ENCODE results near the gene TMEM38A.
A peak's percentile ranks its signal among the peaks of the same experiment; 100 is the strongest.
"Not testable (repeated sequence)": the region's sequence is repeated elsewhere in the genome, so short reads cannot be mapped to it uniquely, and the experiment has no call there.

TMEM38A gene

GRCh38 chr19:16678498-16678897 lies 17.6 kb downstream of the TMEM38A start:
- no peak for DNase-seq

- no peak for DNase-seq
Measured at GRCh38 chr19:16679811-16680210, 18.9 kb downstream of the TMEM38A start.

- DNase-seq, result no peak
Measured at GRCh38 chr19:16682539-16682938, 21.6 kb downstream of the TMEM38A start.

- DNase-seq, result no peak
Measured at GRCh38 chr19:16684216-16684615, 23.3 kb downstream of the TMEM38A start.

- no peak for DNase-seq
Measured at GRCh38 chr19:16688084-16688483, 27.1 kb downstream of the TMEM38A start.

- no peak for DNase-seq
Measured at GRCh38 chr19:16698914-16699313, 38.0 kb downstream of the TMEM38A start.

GRCh38 chr19:16702123-16702522 lies 41.2 kb downstream of the TMEM38A start:
- no peak for DNase-seq

- DNase-seq, result no peak
Measured at GRCh38 chr19:16703677-16704076, 42.7 kb downstream of the TMEM38A start.

- not testable (repeated sequence) for DNase-seq
Measured at GRCh38 chr19:16710870-16711269, 49.9 kb downstream of the TMEM38A start.

- not testable (repeated sequence) for DNase-seq
Measured at GRCh38 chr19:16712295-16712694, 51.4 kb downstream of the TMEM38A start.

GRCh38 chr19:16714702-16715287 lies 53.9 kb downstream of the TMEM38A start:
- DNase-seq, result peak; percentile 40

- no peak for DNase-seq
Measured at GRCh38 chr19:16715611-16716010, 54.7 kb downstream of the TMEM38A start.

GRCh38 chr19:16721051-16721450 lies 60.1 kb downstream of the TMEM38A start:
- DNase-seq, result no peak

GRCh38 chr19:16722591-16722990 lies 61.7 kb downstream of the TMEM38A start:
- DNase-seq, result no peak

GRCh38 chr19:16726916-16727315 lies 66.0 kb downstream of the TMEM38A start:
- peak; percentile 22 for DNase-seq

- not testable (repeated sequence) for DNase-seq
Measured at GRCh38 chr19:16735650-16736266, 74.8 kb downstream of the TMEM38A start.

- no peak for DNase-seq
Measured at GRCh38 chr19:16736709-16737108, 75.8 kb downstream of the TMEM38A start.

GRCh38 chr19:16737911-16738310 lies 77.0 kb downstream of the TMEM38A start:
- DNase-seq, result peak; percentile 76

- DNase-seq, result no peak
Measured at GRCh38 chr19:16739546-16739945, 78.6 kb downstream of the TMEM38A start.
